Fibroblast of skin of scalp (primary cell): ENCODE results near the gene ZNF330. TPM values are rescaled to one million over a fixed set of nuclear protein-coding genes. Genes with fewer than 3 reads are reported as not detected.
A peak's percentile ranks its signal among the peaks of the same experiment; 100 is the strongest.
"Not testable (repeated sequence)": the region's sequence is repeated elsewhere in the genome, so short reads cannot be mapped to it uniquely, and the experiment has no call there.

Source experiments
- DNase-seq: peaks from one replicate; pipeline ENCODE4 v3.0.0-alpha.2; 2013
- polyA plus RNA-seq, 2 experiments: library from polyadenylated mRNA; unstranded; fragments of 120-200 nt; gene quantifications; one replicate each; pipeline ENCODE4 v1.2.1, GENCODE V29; 2013; ENCODE audit not compliant: insufficient read length in 2 of 2

The ZNF330 gene
- polyA plus RNA-seq (2013, experiment 1 of 2; ENCODE audit: insufficient read length): 29.7 TPM
- polyA plus RNA-seq (2013, experiment 2 of 2; ENCODE audit: insufficient read length): 32.7 TPM

GRCh38 chr4:141220691-141221659 is at the start of gene ZNF330:
ZNF330 (plus strand) TSS chr4:141220895; CDS start chr4:141222372, 1,477 bp downstream.
- peak; percentile 94 for DNase-seq

- no peak for DNase-seq
Measured at GRCh38 chr4:141174457-141174856, 46.2 kb upstream of the ZNF330 start.

DNA sequence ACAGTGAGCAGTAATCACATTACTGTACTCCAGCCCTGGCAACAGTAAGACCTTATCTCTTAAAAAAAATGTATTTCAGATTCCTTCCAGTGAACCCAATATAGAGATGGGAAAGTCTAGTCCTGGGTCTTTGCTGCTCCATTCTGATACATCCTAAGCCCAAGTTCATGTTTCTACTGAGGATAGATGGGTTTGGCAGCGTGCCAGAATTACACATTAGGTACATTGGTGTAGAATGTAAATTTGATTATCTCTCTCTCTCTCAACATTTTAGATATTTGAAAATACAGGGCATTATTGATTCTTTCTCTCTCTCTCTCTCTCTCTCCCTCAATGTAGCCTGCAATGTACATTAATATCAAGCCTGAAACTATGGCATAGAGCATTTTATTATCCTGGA is 43.5 kb upstream of the ZNF330 start:
- DNase-seq: no peak

DNA sequence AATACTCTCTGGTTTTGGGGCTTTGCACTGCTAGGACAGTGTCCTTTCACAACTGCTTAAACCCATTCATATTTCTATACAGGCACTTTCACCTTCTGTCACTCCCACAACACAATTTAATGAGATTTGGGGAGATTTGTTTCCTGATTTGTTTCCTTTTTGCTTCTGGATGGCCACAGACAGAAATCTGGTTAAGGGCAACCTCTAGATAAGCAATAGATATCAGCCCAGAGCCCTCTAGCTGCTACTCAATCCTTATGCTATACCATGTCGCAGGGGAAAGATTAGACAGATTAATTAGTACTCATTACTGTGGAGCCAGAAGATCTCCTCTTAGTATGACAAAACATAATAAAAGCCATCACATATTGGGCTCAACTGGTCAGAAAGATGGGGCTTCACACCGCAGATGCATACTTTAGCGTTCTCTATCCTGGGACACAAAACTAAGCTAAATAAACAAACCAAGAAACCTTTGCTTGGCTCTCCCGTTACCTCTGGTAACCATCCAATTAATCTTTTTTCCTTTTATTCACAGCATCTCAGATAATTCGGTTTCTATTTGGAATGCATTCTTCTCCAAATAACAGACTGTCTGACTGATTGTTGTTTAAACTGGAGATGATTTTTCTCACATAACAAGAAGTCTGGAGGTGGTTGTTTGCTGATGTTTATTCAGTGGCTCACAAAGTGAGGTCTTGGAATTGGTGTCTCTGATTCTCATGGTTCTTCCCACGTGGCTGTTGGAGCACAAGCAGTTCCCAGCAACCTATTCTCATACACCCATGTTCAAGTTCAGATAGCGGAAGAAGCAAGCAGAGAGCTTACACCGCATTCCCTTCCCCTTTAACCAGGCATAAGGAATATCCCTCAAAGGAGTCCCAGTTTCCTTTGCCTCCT is 41.0 kb upstream of the ZNF330 start:
- no peak for DNase-seq

- DNase-seq: no peak
Measured at GRCh38 chr4:141180991-141181761, 39.5 kb upstream of the ZNF330 start.

DNA sequence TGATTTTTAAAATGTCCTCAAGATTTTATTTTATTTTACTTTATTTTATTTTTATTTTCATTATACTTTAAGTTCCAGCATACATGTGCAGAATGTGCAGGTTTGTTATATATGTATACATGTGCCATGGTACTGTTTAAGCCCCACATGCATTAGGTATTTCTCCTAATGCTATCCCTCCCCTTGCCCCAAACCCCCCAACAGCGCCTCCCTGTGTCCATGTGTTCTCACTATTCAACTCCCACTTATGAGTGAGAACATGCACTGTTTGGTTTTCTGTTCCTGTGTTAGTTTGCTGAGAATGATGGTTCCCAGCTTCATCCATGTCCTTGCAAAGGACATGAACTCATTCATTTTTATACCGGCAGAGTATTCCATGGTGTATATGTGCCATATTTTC is 37.2 kb upstream of the ZNF330 start:
- not testable (repeated sequence) for DNase-seq

GRCh38 chr4:141192564-141192963 is 28.1 kb upstream of the ZNF330 start:
- no peak for DNase-seq

GRCh38 chr4:141193516-141194034 is 27.1 kb upstream of the ZNF330 start:
- DNase-seq: no peak

GRCh38 chr4:141195095-141195707 is 25.5 kb upstream of the ZNF330 start:
- no peak for DNase-seq

DNA sequence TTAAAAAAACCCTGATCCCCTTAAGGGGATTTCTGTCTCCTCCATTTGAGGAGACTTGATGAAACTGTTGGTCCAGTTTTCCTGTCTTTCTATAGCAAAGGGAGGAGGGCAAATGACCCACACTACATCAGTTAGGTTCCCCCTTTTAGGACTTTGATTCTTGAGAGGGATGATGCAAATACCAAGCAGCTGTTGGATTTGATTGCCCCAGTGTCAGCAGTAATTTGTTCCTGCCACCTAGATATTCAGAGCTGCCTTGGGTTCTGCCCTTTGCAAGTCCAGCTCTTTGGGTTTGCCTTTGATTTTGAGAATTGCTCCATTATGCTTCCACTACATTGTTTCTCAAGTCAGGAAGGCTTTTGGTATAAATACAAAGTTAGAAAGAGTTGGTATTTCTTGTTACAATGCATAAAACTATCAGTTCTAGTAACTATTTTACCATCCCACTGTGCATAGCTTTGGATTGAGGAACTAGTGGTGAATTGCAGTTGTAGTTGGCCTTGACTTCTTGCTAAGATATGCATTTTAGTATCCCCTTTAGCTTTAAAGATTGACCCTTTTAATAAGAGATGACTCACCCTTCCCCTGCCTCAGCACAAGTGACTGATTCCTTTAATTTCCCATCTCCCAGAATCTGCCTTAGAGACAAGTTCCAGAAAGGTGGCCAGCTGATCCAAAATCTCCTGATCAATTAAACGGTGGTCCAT is 24.3 kb upstream of the ZNF330 start:
- DNase-seq: no peak

DNA sequence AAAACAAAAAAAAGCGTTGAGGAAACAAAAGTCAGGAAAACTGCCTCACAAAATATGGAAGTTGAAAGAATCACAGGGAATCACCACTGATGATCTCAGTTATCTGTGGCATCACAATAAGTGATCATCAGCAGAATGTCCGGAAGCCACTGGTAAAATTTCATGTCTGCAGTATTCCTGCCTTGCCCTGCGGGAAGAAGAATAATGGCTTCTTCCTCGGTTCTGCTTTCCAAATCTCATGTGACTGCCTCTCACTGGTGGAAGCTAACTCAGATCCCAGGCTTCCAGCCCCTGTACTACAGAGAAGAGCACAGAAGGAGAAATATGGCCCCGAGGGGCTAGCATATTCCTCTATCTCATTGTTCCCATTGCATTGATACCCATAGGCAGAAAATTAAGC is 12.7 kb upstream of the ZNF330 start:
- no peak for DNase-seq

GRCh38 chr4:141210168-141210567 is 10.5 kb upstream of the ZNF330 start:
- no peak for DNase-seq

GRCh38 chr4:141213550-141213991 is 7.1 kb upstream of the ZNF330 start:
- DNase-seq: no peak

DNA sequence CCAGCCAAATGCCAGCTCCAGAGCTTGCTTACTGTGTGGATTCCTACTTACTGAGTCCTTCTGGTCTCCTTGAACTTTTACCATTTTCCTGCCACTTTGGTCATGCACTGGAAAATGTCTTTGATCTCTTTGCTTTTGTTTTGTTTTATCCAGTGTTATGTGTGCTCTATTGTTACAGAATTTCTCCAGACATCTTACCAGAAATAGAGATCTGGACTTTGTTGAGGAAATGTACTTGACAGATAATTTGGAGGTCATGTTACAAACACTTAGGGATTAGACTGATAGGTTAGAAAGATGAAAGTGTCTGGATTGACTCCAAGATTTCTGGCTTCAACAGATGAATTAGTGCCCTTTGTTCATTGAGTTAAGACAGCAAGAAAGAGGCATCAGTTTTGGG is 5.7 kb upstream of the ZNF330 start:
- DNase-seq: no peak

GRCh38 chr4:141216002-141216761 is 4.5 kb upstream of the ZNF330 start:
- no peak for DNase-seq

GRCh38 chr4:141220271-141220670 is 424 bp upstream of the ZNF330 start:
- DNase-seq: no peak

- no peak for DNase-seq
Measured at GRCh38 chr4:141223418-141223817, 2.7 kb downstream of the ZNF330 start.

GRCh38 chr4:141227280-141227679 is 6.6 kb downstream of the ZNF330 start:
- not testable (repeated sequence) for DNase-seq

GRCh38 chr4:141229408-141230101 is 8.9 kb downstream of the ZNF330 start:
- DNase-seq: no peak
